Right atrium auricular region (tissue), 2 donors: ENCODE results near the gene CMTM5. TPM values are rescaled to one million over a fixed set of nuclear protein-coding genes. Genes with fewer than 3 reads are reported as not detected.

Source experiments
- DNase-seq: peaks from one replicate; pipeline ENCODE4 v3.0.0-alpha.2; 2019; ENCODE audit warnings: low spot score
- H3K27ac ChIP-seq, 2 donors: fragments of 200-600 bp; sonication (generic); 1 replicate in 1 of 2; 2 replicates in 1 of 2; pipeline ENCODE4 v1.5.1; 2016 to 2019
- H3K27me3 ChIP-seq, 2 donors: fragments of 200-600 bp; sonication (generic); one replicate each; pipeline versions ENCODE4 v1.5.1 to v1.6.0; 2017 to 2019
- H3K36me3 ChIP-seq: fragments of 200-600 bp; sonication (generic); one replicate; pipeline ENCODE4 v1.5.1; 2016
- H3K4me1 ChIP-seq, 2 donors: fragments of 200-600 bp; sonication (generic); one replicate each; pipeline versions ENCODE4 v1.5.1 to v1.6.0; 2017 to 2019
- H3K4me3 ChIP-seq, 2 donors: fragments of 200-600 bp; sonication (generic); 1 replicate in 1 of 2; 2 replicates in 1 of 2; pipeline ENCODE4 v1.5.1; 2017 to 2019; ENCODE audit warnings: mild to moderate bottlenecking in 1 of 2, moderate library complexity in 1 of 2
- H3K9me3 ChIP-seq, 2 donors: fragments of 200-600 bp; sonication (generic); one replicate each; pipeline ENCODE4 v1.5.1; 2019
- total RNA-seq, 2 donors: library from RNA; depleted of rRNA; stranded (reverse); fragments of >200 nt; gene quantifications; one replicate each; pipeline ENCODE4 v1.1.0, GENCODE V29; 2016
- TF ChIP-seq, protein P1 (sequence below), 2 donors: fragments of 200-600 bp; sonication (generic); IDR thresholded peaks; one replicate each; pipeline ENCODE4 v1.5.1; 2019; ENCODE audit warnings: antibody characterized with exemption in 2 of 2

Gene CMTM5, protein sequence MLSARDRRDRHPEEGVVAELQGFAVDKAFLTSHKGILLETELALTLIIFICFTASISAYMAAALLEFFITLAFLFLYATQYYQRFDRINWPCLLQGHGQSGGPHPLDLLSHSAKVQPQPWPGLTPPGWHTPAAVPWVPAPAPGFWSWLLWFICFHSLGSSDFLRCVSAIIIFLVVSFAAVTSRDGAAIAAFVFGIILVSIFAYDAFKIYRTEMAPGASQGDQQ
- not detected for total RNA-seq

DNA sequence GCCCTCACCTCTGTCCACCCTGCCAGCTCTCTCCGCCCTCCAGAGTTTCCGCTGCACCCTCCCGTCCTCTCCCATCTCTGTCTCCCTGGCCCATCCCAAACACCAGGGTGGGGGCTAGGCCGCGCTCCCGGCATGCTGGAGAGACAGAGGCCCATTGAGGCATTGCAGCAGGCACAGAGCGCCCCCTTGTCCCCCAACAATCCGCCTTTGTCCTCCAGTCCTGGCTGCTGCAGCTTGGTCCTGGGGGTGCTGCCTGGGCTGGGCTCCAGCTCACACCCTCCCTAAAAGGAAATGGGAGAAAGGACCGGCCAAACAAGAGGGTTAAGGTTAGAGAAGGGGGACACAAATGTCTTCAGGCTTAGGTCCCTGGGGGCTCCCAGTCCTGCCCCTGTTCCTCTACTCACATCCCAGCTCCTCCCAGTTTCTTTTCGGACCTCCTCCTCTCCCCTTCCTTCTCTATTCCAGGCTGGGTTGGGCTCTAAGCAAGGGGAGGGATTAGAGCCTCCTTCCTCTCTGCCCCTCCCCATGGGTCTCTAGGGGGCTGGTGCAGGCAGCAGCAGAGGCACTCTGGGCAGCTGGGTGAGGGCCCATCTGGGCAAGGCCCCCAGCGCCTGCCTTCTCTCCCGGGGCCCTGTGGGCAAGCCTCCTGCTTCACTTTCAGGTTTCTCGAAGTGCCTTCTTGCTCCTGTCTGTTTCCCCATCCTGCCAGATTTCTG, at the start of gene CMTM5:
Gene CMTM5, plus strand, starts transcription at position 565 of the 716 bp plus-strand sequence. CDS start 206 bp downstream, outside the sequence.
- peak within 1 kb of the TSS in 1 of 2 donors; percentile 42 for H3K27ac ChIP-seq

DNA sequence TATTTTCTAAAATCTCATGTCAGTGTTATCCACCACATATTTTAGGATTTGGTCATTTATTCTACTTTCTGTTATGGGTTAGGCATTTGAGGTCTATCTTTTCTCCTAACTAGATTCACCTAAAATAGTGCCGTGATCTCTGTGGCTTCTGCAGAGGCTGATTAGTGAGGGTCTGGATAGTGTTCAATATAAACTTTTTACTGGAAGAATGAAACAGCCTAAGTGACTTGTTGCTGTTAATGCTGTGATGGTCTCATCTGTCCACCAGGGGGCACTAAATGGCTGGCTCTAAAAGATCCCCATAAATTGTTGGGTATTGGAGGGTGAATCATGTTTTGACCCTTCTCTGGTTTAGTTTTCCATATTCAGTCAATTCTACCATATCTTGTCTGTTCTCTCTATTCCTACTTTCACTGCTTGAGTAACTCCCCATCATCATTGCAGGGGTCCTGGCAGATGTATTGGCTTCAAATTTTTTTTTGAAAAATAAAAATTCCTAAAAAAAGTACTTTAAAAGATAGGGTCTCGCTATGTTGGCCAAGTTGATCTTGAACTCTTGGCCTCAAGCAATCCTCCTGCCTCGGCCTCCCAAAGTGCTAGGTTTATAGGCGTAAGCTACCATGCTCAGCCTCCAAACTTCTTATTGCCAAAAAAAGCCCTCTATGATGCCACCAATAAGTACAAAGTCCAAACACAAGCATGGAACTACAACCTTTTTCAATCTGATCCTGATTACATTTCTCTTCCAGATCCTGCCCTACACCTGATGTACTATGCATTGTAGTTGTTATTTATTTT, 48.7 kb upstream of the CMTM5 start:
- Histone ChIP-seq H3K9me3 (no peaks in the 10 kb centered on the region), H3K4me1 (peaks cover 0 to 14% of the 10 kb centered on the region in 2 donors), H3K27ac (no peak overlapping the region), H3K36me3 (peaks cover 28% of the 10 kb centered on the region), H3K4me3 (no peak overlapping the region), H3K27me3 (no peaks in the 10 kb centered on the region)
- DNase-seq, result peak; percentile 82
- TF ChIP-seq, protein P1, sequence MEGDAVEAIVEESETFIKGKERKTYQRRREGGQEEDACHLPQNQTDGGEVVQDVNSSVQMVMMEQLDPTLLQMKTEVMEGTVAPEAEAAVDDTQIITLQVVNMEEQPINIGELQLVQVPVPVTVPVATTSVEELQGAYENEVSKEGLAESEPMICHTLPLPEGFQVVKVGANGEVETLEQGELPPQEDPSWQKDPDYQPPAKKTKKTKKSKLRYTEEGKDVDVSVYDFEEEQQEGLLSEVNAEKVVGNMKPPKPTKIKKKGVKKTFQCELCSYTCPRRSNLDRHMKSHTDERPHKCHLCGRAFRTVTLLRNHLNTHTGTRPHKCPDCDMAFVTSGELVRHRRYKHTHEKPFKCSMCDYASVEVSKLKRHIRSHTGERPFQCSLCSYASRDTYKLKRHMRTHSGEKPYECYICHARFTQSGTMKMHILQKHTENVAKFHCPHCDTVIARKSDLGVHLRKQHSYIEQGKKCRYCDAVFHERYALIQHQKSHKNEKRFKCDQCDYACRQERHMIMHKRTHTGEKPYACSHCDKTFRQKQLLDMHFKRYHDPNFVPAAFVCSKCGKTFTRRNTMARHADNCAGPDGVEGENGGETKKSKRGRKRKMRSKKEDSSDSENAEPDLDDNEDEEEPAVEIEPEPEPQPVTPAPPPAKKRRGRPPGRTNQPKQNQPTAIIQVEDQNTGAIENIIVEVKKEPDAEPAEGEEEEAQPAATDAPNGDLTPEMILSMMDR (IDR thresholded peaks at IDR 0.05), result peak; percentile 65 to 91

More for the DNA sequence above, at the start of gene CMTM5:
- TF ChIP-seq, protein P1 (IDR thresholded peaks at IDR 0.05), result no peak
- peak within 1 kb of the TSS in 1 of 2 donors; percentile 19 for H3K4me3 ChIP-seq
- DNase-seq, result no peak
- H3K9me3 ChIP-seq, result no peaks in the 10 kb centered on the region
- no peaks in the 10 kb centered on the region for H3K27me3 ChIP-seq
- peaks cover 5% of the 10 kb centered on the region for H3K36me3 ChIP-seq
- H3K4me1 ChIP-seq, result no peaks in the 10 kb centered on the region

DNA sequence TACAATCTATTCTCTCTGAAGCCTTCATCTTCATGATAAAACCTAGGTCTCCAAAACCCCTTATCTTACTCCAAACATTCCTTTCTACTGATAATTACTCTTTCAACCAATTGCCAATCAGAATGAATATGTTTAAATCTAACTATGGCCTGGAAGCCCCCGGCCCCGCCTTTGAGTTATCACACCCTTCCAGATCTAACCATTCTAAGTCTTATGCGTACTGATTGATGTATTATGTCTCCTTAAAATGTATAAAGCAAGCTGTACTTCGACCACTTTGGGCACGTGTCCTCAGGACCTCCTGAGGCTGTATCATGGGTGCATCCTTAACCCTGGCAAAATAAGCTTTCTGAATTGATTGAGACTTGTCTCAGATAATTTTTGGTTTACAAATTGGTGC, 41.2 kb upstream of the CMTM5 start:
- H3K36me3 ChIP-seq, result no peaks in the 10 kb centered on the region
- TF ChIP-seq, protein P1 (IDR thresholded peaks at IDR 0.05), result no peak

DNA sequence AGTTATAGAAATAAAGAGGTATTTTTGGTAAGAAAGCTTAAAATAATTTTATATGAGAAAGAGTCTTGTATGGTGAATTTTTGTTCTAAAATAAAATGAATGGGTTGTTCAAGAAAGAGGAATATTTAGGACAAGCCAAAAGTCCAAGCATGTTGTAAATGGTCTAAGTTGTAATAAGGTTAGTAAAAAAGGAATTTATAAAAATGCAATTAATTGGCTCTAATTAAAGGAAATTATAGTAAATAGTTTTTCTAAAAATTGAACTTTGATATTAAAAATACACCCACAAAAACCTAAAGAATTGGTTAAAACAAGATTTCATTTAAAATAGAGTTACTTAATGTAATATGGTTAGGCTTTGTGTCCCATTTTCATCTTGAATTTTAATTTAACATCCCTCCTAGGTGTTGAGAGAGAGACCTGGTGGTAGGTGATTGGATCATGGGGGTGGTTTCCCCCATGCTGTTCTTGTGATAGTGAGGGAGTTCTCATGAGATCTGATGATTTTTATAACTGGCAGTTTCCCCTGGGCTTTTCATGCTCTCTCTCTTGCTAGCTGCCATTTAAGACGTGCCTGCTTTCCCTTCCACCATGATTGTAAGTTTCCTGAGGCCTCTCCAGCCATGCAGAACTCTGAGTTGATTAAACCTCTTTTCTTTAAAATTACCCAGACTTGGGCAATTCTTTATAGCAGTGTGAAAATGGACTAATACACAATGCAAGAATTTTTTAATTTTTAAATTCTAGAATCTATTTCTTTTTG, 37.2 kb upstream of the CMTM5 start:
- H3K27ac ChIP-seq, result no peak overlapping the region
- H3K4me1 ChIP-seq, result no peaks in the 10 kb centered on the region
- H3K36me3 ChIP-seq, result no peaks in the 10 kb centered on the region
- no peaks in the 10 kb centered on the region for H3K9me3 ChIP-seq
- no peak overlapping the region for H3K4me3 ChIP-seq
- peak; percentile 5 for DNase-seq
- TF ChIP-seq, protein P1 (IDR thresholded peaks at IDR 0.05), result no peak
- H3K27me3 ChIP-seq, result no peaks in the 10 kb centered on the region

More for the DNA sequence above, 41.2 kb upstream of the CMTM5 start:
- no peaks in the 10 kb centered on the region for H3K27me3 ChIP-seq
- no peaks in the 10 kb centered on the region for H3K9me3 ChIP-seq
- no peak overlapping the region for H3K4me3 ChIP-seq
- H3K27ac ChIP-seq, result no peak overlapping the region
- peak; percentile 28 for DNase-seq
- no peaks in the 10 kb centered on the region for H3K4me1 ChIP-seq

DNA sequence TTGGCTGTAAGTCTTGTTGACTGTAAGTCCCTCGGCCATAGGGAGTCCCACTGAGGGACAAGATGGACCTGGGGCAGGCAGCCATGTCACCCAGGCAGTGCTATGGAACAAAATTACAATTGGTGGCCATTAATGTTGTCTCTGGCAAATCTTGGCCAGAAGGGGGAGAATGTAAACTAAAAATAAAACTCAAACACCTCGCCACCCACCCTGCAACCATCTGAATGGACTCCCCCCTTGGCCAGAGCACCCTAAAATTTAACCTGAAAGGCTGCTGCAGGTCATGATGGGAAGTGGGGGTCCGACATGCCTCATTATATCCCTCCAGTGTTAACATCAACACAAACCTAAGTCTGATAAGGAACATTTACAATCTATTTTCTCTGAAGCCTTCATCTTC, 32.4 kb upstream of the CMTM5 start:
- TF ChIP-seq, protein P1 (IDR thresholded peaks at IDR 0.05), result no peak
- Histone ChIP-seq H3K27ac (no peak overlapping the region), H3K4me3 (no peak overlapping the region), H3K36me3 (no peaks in the 10 kb centered on the region), H3K27me3 (no peaks in the 10 kb centered on the region), H3K9me3 (no peaks in the 10 kb centered on the region), H3K4me1 (peaks cover 0 to 9% of the 10 kb centered on the region in 2 donors)
- DNase-seq, result no peak
